Astrocyte of the cerebellum (primary cell): ENCODE data around the gene MKNK1.
A peak's percentile ranks its signal among the peaks of the same experiment; 100 is the strongest.

ENCODE experiments used
- DNase-seq: peaks from one replicate; pipeline ENCODE4 v3.0.0-alpha.2; 2011; ENCODE audit warnings: low read depth
- H3K4me3 ChIP-seq: 2 replicates; pipeline ENCODE4 v1.5.1; 2011; ENCODE audit warnings: mild to moderate bottlenecking, low read depth, low read length, moderate library complexity
- CTCF ChIP-seq: IDR thresholded peaks from 2 replicates; pipeline ENCODE4 v1.5.1; 2012; ENCODE audit warnings: low read length, low read depth, moderate library complexity, mild to moderate bottlenecking; ENCODE audit errors: missing control alignments
- in situ Hi-C: cut with HindIII; loops from 2 replicates; pipeline ENCODE4 v1.10.0; 2017; ENCODE audit warnings: low sequenced_read_pairs

MKNK1 gene

GRCh38 chr1:46551597-46552095 is 52.4 kb downstream of the MKNK1 start, which contains the start of gene KNCN:
Gene KNCN, minus strand, starts transcription at chr1:46551647. Its CDS starts 432 bp downstream, at chr1:46551215.
- in situ Hi-C loops: no loop called here
- no peak within 1 kb of the TSS for H3K4me3 ChIP-seq
- TF ChIP-seq CTCF: no peak

DNA sequence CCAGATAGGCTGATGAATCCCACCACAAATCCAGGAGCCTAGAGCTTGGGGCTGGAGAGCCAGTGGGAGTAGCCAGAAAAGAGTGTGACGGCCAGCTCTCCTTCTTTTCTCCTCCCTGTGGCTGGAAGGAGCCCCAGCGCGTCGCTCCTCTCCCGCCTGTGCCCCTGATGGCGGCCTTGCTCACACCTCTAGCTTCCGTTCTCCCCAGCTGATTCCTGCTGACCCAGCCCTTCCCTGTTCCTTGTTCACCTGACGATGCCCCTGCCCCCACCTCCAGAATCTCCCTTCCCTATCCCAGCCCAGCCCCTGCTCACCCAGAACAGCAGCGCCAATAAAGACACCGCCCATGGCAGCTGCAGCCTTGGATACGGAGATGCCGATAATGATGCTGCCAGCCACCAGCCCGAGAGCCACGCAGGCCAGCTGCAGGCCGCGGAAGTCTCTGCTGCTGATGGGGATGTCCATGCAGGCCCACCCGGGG is 53.3 kb downstream of the MKNK1 start:
- no peak for TF ChIP-seq CTCF
- no peak for DNase-seq
- in situ Hi-C loops: no loop called here
- H3K4me3 ChIP-seq: no peak overlapping the region

More at GRCh38 chr1:46551597-46552095, 52.4 kb downstream of the MKNK1 start, which contains the start of gene KNCN:
- no peak for DNase-seq

GRCh38 chr1:46549697-46550681 is 54.1 kb downstream of the MKNK1 start:
- H3K4me3 ChIP-seq: no peak overlapping the region
- in situ Hi-C loops: no loop called here
- TF ChIP-seq CTCF: no peak
- no peak for DNase-seq

GRCh38 chr1:46547481-46548383 is 56.3 kb downstream of the MKNK1 start:
- H3K4me3 ChIP-seq: no peak overlapping the region
- TF ChIP-seq CTCF: peak; percentile 48
- in situ Hi-C loops: no loop called here
- peak; percentile 42 for DNase-seq

- in situ Hi-C loops: no loop called here
- no peak overlapping the region for H3K4me3 ChIP-seq
- TF ChIP-seq CTCF: no peak
- DNase-seq: no peak
These were observed 57.9 kb downstream of the MKNK1 start for GRCh38 chr1:46546210-46546609.

DNA sequence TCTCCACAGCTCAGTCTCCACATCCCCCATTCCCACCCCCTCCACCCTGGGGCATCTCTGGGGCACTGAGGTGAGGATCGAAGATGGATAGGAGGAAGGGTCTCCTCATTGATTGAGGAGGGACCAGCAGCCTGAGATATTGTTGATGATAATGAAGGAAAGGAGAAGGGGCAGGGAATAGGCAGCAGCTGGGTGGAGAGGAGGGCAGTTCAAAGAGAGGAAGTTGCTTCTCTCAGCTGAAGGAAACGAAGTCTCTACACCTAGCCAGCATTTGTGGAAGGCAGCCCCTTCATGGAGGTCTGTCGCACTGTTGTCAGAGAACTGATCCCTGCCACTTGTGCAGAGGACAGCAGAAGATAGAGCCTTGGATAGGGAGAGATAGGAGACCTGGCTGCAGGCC is 58.3 kb downstream of the MKNK1 start:
- no peak overlapping the region for H3K4me3 ChIP-seq
- no peak for TF ChIP-seq CTCF
- in situ Hi-C loops: no loop called here
- no peak for DNase-seq
